HepG2 (cell line): ENCODE data around the gene MXRA8. TPM values are rescaled to one million over a fixed set of nuclear protein-coding genes. Genes with fewer than 3 reads are reported as not detected.
A peak's percentile ranks its signal among the peaks of the same experiment; 100 is the strongest.

ENCODE experiments used
- ELF3 ChIP-seq: IDR thresholded peaks from 2 replicates; pipeline ENCODE4 v1.6.1; 2016; ENCODE audit warnings: missing genetic modification reagents, missing compliant biosample characterization
- FOXC1 ChIP-seq: sonication (generic); formaldehyde crosslinking; IDR thresholded peaks from 2 replicates; pipeline ENCODE4 v1.8.0; 2022; ENCODE audit warnings: mild to moderate bottlenecking, missing genetic modification reagents, borderline replicate concordance
- GTF3A ChIP-seq: sonication (generic); formaldehyde crosslinking; conservative IDR thresholded peaks from 2 replicates; pipeline ENCODE4 v1.4.0; 2020; ENCODE audit warnings: mild to moderate bottlenecking, missing genetic modification reagents
- IKZF4 ChIP-seq: sonication (generic); formaldehyde crosslinking; IDR thresholded peaks from 2 replicates; pipeline ENCODE4 v1.5.1; 2020; ENCODE audit warnings: borderline replicate concordance, mild to moderate bottlenecking, low read depth, missing genetic modification reagents; ENCODE audit errors: not compliant biosample characterization
- IRX3 ChIP-seq: sonication (generic); formaldehyde crosslinking; IDR thresholded peaks from 2 replicates; pipeline ENCODE4 v1.8.1; 2023; ENCODE audit warnings: mild to moderate bottlenecking, low read depth, missing genetic modification reagents, borderline replicate concordance
- LRRFIP1 ChIP-seq: sonication (generic); formaldehyde crosslinking; conservative IDR thresholded peaks from 2 replicates; pipeline ENCODE4 v1.4.0; 2020; ENCODE audit warnings: missing genetic modification reagents
- NONO ChIP-seq, 2 experiments: fragments of 450-650 bp in 1 of 2; sonication (generic) in 1 of 2; formaldehyde crosslinking in 1 of 2; IDR thresholded peaks in 1 of 2; conservative IDR thresholded peaks in 1 of 2; 2 replicates each; pipeline versions ENCODE4 v1.6.1 to v1.8.0; 2017 to 2022; ENCODE audit warnings: mild to moderate bottlenecking in 1 of 2, missing genetic modification reagents in 1 of 2, moderate library complexity in 1 of 2
- PHB2 ChIP-seq: fragments of 450-650 bp; IDR thresholded peaks from 2 replicates; pipeline ENCODE4 v1.6.1; 2018; ENCODE audit not compliant: partially characterized antibody
- POLR2G ChIP-seq: fragments of 200-400 bp; formaldehyde crosslinking; IDR thresholded peaks from 2 replicates; pipeline ENCODE4 v1.6.1; 2018; ENCODE audit warnings: mild to moderate bottlenecking, low read depth, low read length, moderate library complexity
- TBL1XR1 ChIP-seq: fragments of 150-350 bp; IDR thresholded peaks from 2 replicates; pipeline ENCODE4 v1.6.1; 2014; ENCODE audit warnings: borderline replicate concordance, low read length; ENCODE audit not compliant: partially characterized antibody
- THAP11 ChIP-seq: IDR thresholded peaks from 2 replicates; pipeline ENCODE4 v1.6.1; 2016; ENCODE audit warnings: missing biosample characterization, missing genetic modification reagents
- ZNF451 ChIP-seq: sonication (generic); formaldehyde crosslinking; IDR thresholded peaks from 2 replicates; pipeline ENCODE4 v1.5.0; 2020; ENCODE audit warnings: mild to moderate bottlenecking, missing genetic modification reagents
- ZNF589 ChIP-seq: sonication (generic); formaldehyde crosslinking; conservative IDR thresholded peaks from 2 replicates; pipeline ENCODE4 v1.8.0; 2022; ENCODE audit warnings: mild to moderate bottlenecking, moderate library complexity, missing genetic modification reagents
- ZNF772 ChIP-seq: sonication (generic); formaldehyde crosslinking; IDR thresholded peaks from 2 replicates; pipeline ENCODE4 v1.5.0; 2020; ENCODE audit warnings: mild to moderate bottlenecking, missing genetic modification reagents
- ZSCAN21 ChIP-seq: sonication (generic); formaldehyde crosslinking; IDR thresholded peaks from 2 replicates; pipeline ENCODE4 v1.8.0; 2022; ENCODE audit warnings: mild to moderate bottlenecking, missing genetic modification reagents, moderate library complexity, borderline replicate concordance
- polyA plus RNA-seq, 8 experiments: library from polyadenylated mRNA; depleted of rRNA in 3 of 8; stranded (reverse) in 7 of 8; unstranded in 1 of 8; fragments of >200 nt; fragmentation: Illumina TruSeq in 4 of 8; extraction: Trizol in 4 of 8; gene quantifications; 2 replicates each; pipeline versions ENCODE4 v1.2.1 to v1.2.3, GENCODE V29; 2011 to 2016; ENCODE audit warnings: low read depth in 4 of 8, missing spikeins in 1 of 8, mixed read lengths in 1 of 8; ENCODE audit not compliant: insufficient read depth in 1 of 8
- total RNA-seq, 5 experiments: library from RNA; depleted of rRNA; stranded (reverse); fragments of >200 nt; fragmentation: Illumina TruSeq; extraction: Trizol; gene quantifications; 2 replicates each; pipeline ENCODE4 v1.2.3, GENCODE V29; 2016; ENCODE audit warnings: low read depth in 1 of 5
- TF ChIP-seq, protein P1 (sequence below): IDR thresholded peaks from 2 replicates; pipeline ENCODE4 v1.6.1; 2016
- TF ChIP-seq, protein P2 (sequence below): sonication (generic); formaldehyde crosslinking; IDR thresholded peaks from 2 replicates; pipeline ENCODE4 v1.8.1; 2023; ENCODE audit warnings: mild to moderate bottlenecking, inconsistent platforms, moderate library complexity, missing genetic modification reagents, borderline replicate concordance
- TF ChIP-seq, protein P3 (sequence below): sonication (generic); formaldehyde crosslinking; IDR thresholded peaks from 2 replicates; pipeline ENCODE4 v1.8.0; 2023; ENCODE audit warnings: mild to moderate bottlenecking, missing genetic modification reagents
- TF ChIP-seq, protein P4 (sequence below): sonication (generic); formaldehyde crosslinking; IDR thresholded peaks from 2 replicates; pipeline ENCODE4 v1.4.0; 2020; ENCODE audit warnings: mild to moderate bottlenecking, low read depth, missing genetic modification reagents

MXRA8 gene
- total and polyA plus RNA-seq, 2 of the 13 experiments (the other 11 are each of a cell fraction or from before 2014, with no cell fraction given) = 19.8 to 44.8 TPM

- no peak for TF ChIP-seq TBL1XR1
- TF ChIP-seq, protein P1, sequence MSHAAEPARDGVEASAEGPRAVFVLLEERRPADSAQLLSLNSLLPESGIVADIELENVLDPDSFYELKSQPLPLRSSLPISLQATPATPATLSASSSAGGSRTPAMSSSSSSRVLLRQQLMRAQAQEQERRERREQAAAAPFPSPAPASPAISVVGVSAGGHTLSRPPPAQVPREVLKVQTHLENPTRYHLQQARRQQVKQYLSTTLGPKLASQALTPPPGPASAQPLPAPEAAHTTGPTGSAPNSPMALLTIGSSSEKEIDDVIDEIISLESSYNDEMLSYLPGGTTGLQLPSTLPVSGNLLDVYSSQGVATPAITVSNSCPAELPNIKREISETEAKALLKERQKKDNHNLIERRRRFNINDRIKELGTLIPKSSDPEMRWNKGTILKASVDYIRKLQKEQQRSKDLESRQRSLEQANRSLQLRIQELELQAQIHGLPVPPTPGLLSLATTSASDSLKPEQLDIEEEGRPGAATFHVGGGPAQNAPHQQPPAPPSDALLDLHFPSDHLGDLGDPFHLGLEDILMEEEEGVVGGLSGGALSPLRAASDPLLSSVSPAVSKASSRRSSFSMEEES (CRISPR knock-in tag) = no peak
- TF ChIP-seq IRX3 = no peak
- TF ChIP-seq GTF3A (CRISPR knock-in tag) = no peak
- TF ChIP-seq, protein P2, sequence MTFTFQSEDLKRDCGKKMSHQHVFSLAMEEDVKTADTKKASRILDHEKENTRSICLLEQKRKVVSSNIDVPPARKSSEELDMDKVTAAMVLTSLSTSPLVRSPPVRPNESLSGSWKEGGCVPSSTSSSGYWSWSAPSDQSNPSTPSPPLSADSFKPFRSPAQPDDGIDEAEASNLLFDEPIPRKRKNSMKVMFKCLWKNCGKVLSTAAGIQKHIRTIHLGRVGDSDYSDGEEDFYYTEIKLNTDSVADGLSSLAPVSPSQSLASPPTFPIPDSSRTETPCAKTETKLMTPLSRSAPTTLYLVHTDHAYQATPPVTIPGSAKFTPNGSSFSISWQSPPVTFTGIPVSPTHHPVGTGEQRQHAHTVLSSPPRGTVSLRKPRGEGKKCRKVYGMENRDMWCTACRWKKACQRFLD (CRISPR knock-in tag) = no peak
- TF ChIP-seq ELF3 (CRISPR knock-in tag) = no peak
- TF ChIP-seq, protein P3, sequence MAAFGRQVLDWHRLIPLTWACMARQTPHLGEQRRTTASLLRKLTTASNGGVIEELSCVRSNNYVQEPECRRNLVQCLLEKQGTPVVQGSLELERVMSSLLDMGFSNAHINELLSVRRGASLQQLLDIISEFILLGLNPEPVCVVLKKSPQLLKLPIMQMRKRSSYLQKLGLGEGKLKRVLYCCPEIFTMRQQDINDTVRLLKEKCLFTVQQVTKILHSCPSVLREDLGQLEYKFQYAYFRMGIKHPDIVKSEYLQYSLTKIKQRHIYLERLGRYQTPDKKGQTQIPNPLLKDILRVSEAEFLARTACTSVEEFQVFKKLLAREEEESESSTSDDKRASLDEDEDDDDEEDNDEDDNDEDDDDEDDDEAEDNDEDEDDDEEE (CRISPR knock-in tag) = peak; percentile 48; the same call in 1 of the 2 replicates
- no peak for TF ChIP-seq ZSCAN21 (CRISPR knock-in tag)
- TF ChIP-seq POLR2G = peak; percentile 79
- peak; percentile 85 for TF ChIP-seq THAP11 (CRISPR knock-in tag)
- TF ChIP-seq PHB2 = no peak
- TF ChIP-seq ZNF772 (CRISPR knock-in tag) = peak; percentile 79; the same call in 1 of the 2 replicates
- no peak for TF ChIP-seq NONO (IDR thresholded peaks at IDR 0.05)
- TF ChIP-seq NONO (CRISPR knock-in tag; conservative IDR thresholded peaks at IDR 0.05) = peak; percentile 13; the same call in 1 of the 2 replicates
- TF ChIP-seq ZNF589 (CRISPR knock-in tag) = no peak
- TF ChIP-seq ZNF451 = peak; percentile 24; the same call in 1 of the 2 replicates
- peak; percentile 64 for TF ChIP-seq FOXC1 (CRISPR knock-in tag)
- TF ChIP-seq IKZF4 (CRISPR knock-in tag) = peak; percentile 60
- TF ChIP-seq, protein P4, sequence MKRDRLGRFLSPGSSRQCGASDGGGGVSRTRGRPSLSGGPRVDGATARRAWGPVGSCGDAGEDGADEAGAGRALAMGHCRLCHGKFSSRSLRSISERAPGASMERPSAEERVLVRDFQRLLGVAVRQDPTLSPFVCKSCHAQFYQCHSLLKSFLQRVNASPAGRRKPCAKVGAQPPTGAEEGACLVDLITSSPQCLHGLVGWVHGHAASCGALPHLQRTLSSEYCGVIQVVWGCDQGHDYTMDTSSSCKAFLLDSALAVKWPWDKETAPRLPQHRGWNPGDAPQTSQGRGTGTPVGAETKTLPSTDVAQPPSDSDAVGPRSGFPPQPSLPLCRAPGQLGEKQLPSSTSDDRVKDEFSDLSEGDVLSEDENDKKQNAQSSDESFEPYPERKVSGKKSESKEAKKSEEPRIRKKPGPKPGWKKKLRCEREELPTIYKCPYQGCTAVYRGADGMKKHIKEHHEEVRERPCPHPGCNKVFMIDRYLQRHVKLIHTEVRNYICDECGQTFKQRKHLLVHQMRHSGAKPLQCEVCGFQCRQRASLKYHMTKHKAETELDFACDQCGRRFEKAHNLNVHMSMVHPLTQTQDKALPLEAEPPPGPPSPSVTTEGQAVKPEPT (CRISPR knock-in tag) = no peak
- TF ChIP-seq LRRFIP1 (CRISPR knock-in tag) = no peak; the same call in 1 of the 2 replicates
These were observed 33.6 kb downstream of the MXRA8 start, which contains the start of the genes CPTP and INTS11 (continued) for GRCh38 chr1:1324524-1325287.
